C4-2B (cell line): ENCODE measurements around the gene TSPAN3.

Experiments used
- CTCF ChIP-seq: fragments of 450-650 bp; conservative IDR thresholded peaks from 2 replicates; pipeline ENCODE4 v1.5.1; 2017; ENCODE audit warnings: mild to moderate bottlenecking
- ZFX ChIP-seq: fragments of 450-650 bp; IDR thresholded peaks from 2 replicates; pipeline ENCODE4 v1.6.1; 2017

GRCh38 chr15:77032647-77033416 lies 38.1 kb downstream of the TSPAN3 start:
- TF ChIP-seq CTCF, result no peak
- TF ChIP-seq ZFX, result no peak
